ENCODE results near the gene VPREB3.

GRCh38 chr22:23784215-23784732, 30.0 kb upstream of the VPREB3 start:
- TF ChIP-seq EZH2 (IDR thresholded peaks at IDR 0.05; ENCODE audit: borderline replicate concordance, control insufficient read depth, low read depth, low read length) (no peak), POLR2AphosphoS5 (IDR thresholded peaks at IDR 0.05; ENCODE audit: low read length) (no peak), SRF (IDR thresholded peaks at IDR 0.05; ENCODE audit: low read depth in 2 of 2, low read length in 2 of 2) (no peak), RFX5 (IDR thresholded peaks at IDR 0.05; ENCODE audit: low read depth, low read length) (no peak), SMARCA5 (IDR thresholded peaks at IDR 0.05) (no peak), CTCF (IDR thresholded peaks at IDR 0.05 in 2 of 3, conservative IDR thresholded peaks at IDR 0.05 in 1 of 3; ENCODE audit: control insufficient read depth in 2 of 3, extremely low read depth in 1 of 3, insufficient read depth in 1 of 3, low read depth in 3 of 3, low read length in 3 of 3) (no peak), POLR2AphosphoS2 (IDR thresholded peaks at IDR 0.05; ENCODE audit: low read depth, low read length) (no peak), IKZF1 (conservative IDR thresholded peaks at IDR 0.05) (no peak), BRCA1 (IDR thresholded peaks at IDR 0.05; ENCODE audit: low read depth, low read length) (no peak), BCLAF1 (IDR thresholded peaks at IDR 0.05) (no peak), CHD1 (IDR thresholded peaks at IDR 0.05; ENCODE audit: low read depth, low read length) (no peak), SIN3A (IDR thresholded peaks at IDR 0.05; ENCODE audit: low read depth, low read length) (no peak), CBX5 (IDR thresholded peaks at IDR 0.05; ENCODE audit: low read depth) (no peak), CEBPB (IDR thresholded peaks at IDR 0.05; ENCODE audit: borderline replicate concordance in 1 of 2, low read depth in 2 of 2, low read length in 2 of 2) (no peak)

Data from GM12878 (cell line).